Lung microvascular endothelial cell (primary cell): Measurements from ENCODE around the gene RASGRP3. TPM values are rescaled to one million over a fixed set of nuclear protein-coding genes. Genes with fewer than 3 reads are reported as not detected.
A peak's percentile ranks its signal among the peaks of the same experiment; 100 is the strongest.
"Not testable (repeated sequence)": the region's sequence is repeated elsewhere in the genome, so short reads cannot be mapped to it uniquely, and the experiment has no call there.

Source experiments
- DNase-seq, 2 donors: peaks; one replicate each; pipeline versions ENCODE4 v3.0.0 to v3.0.0-alpha.2; 2010; ENCODE audit warnings: low read depth in 2 of 2
- total RNA-seq: library from RNA; depleted of rRNA; stranded (reverse); fragments of >200 nt; gene quantifications from 2 replicates; pipeline ENCODE4 v1.2.1, GENCODE V29; 2014

Gene RASGRP3
- total RNA-seq, 1 donor from 2014 or later, result 180 TPM

GRCh38 chr2:33457556-33458247 is 18.7 kb upstream of the RASGRP3 start:
- peak; percentile 54 to 75 for DNase-seq

- DNase-seq, result no peak
Observed at GRCh38 chr2:33458248-33458819, 18.1 kb upstream of the RASGRP3 start.

- no peak for DNase-seq
Observed at GRCh38 chr2:33459745-33460144, 16.7 kb upstream of the RASGRP3 start.

- not testable (repeated sequence) for DNase-seq
Observed at GRCh38 chr2:33462512-33462911, 13.9 kb upstream of the RASGRP3 start.

- DNase-seq, result no peak
Observed at GRCh38 chr2:33467413-33467812, 9.0 kb upstream of the RASGRP3 start.

GRCh38 chr2:33469238-33469637 is 7.2 kb upstream of the RASGRP3 start:
- no peak for DNase-seq

GRCh38 chr2:33475224-33476130 is 972 bp upstream of the RASGRP3 start:
- peak; percentile 93 to 97 for DNase-seq

GRCh38 chr2:33476793-33477190 is 343 bp downstream of the RASGRP3 start:
- no peak for DNase-seq

- DNase-seq, result peak; percentile 22 to 78
Observed at GRCh38 chr2:33477473-33478468, 1.3 kb downstream of the RASGRP3 start.

- DNase-seq, result peak; percentile 8 to 96
Observed at GRCh38 chr2:33478968-33479731, 2.7 kb downstream of the RASGRP3 start.

GRCh38 chr2:33482518-33482917 is 6.1 kb downstream of the RASGRP3 start:
- peak in 1 of 2 donors; percentile 60 for DNase-seq

- DNase-seq, result peak in 1 of 2 donors; percentile 36
Observed at GRCh38 chr2:33484042-33484621, 7.7 kb downstream of the RASGRP3 start.

GRCh38 chr2:33485051-33485450 is 8.6 kb downstream of the RASGRP3 start:
- DNase-seq, result no peak

GRCh38 chr2:33486544-33486943 is 10.1 kb downstream of the RASGRP3 start:
- DNase-seq, result no peak

- no peak for DNase-seq
Observed at GRCh38 chr2:33488178-33488690, 11.8 kb downstream of the RASGRP3 start.

GRCh38 chr2:33488715-33489540 is 12.5 kb downstream of the RASGRP3 start:
- DNase-seq, result no peak

GRCh38 chr2:33489835-33490431 is 13.5 kb downstream of the RASGRP3 start:
- DNase-seq, result no peak

GRCh38 chr2:33491441-33492084 is 15.1 kb downstream of the RASGRP3 start:
- peak in 1 of 2 donors; percentile 24 for DNase-seq
